ENCODE data around the gene KNTC1. TPM values are rescaled to one million over a fixed set of nuclear protein-coding genes. Genes with fewer than 3 reads are reported as not detected.

KNTC1 gene
- total RNA-seq, 4 donors from 2014 or later = 9.0 to 33.7 (median 14.4) TPM

DNA sequence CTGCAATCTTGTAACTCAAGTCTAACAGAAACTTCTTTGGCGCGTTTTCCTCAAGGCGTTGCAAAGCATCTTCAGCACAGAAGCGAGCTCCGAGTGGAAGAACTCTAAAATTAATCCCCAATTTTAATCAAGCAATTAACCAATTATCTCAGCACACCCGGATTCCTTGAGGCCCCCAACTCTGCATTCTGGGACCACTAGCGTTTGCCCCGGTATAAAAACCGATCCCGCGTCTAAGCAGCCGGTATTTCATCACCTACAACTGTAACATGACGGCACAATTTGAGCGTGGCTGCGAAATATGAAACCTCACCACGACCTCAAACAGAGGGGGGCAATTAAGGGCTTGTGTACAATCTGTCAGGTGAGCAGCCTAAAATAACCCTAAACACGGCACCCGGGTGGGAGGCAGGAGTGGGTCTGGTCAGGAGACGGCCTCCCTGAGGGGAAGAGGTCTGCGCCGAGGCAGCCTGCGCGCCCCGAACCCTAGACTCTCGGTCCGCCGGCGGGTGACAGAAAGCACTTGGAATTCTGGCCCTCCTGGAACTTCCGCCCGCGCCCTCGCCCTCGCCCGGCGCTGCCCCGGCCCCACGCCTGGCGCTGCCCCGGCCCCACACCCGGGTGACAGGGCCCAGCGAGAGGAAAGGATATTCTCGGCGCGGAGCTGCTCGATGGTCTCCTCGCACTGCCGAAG is 26.9 kb upstream of the KNTC1 start:
- H3K9me3 ChIP-seq = no peaks in the 10 kb centered on the region
- 0% methylated on average over 19 to 30 of the region's 47 CpGs for WGBS, 2 donors
- TF ChIP-seq, protein P1, sequence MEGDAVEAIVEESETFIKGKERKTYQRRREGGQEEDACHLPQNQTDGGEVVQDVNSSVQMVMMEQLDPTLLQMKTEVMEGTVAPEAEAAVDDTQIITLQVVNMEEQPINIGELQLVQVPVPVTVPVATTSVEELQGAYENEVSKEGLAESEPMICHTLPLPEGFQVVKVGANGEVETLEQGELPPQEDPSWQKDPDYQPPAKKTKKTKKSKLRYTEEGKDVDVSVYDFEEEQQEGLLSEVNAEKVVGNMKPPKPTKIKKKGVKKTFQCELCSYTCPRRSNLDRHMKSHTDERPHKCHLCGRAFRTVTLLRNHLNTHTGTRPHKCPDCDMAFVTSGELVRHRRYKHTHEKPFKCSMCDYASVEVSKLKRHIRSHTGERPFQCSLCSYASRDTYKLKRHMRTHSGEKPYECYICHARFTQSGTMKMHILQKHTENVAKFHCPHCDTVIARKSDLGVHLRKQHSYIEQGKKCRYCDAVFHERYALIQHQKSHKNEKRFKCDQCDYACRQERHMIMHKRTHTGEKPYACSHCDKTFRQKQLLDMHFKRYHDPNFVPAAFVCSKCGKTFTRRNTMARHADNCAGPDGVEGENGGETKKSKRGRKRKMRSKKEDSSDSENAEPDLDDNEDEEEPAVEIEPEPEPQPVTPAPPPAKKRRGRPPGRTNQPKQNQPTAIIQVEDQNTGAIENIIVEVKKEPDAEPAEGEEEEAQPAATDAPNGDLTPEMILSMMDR (IDR thresholded peaks at IDR 0.05) = no peak
- no peak for TF ChIP-seq POLR2A (IDR thresholded peaks at IDR 0.05)
- peaks cover 18 to 44% (median 21%) of the 10 kb centered on the region in 3 donors for H3K4me1 ChIP-seq
- H3K27me3 ChIP-seq = no peaks in the 10 kb centered on the region
- H3K4me3 ChIP-seq = peak overlapping the region; percentile 70 to 97 (median 84)
- DNase-seq = no peak
- intact Hi-C loops (cut with DNase I) = no loop called here
- peak overlapping the region; percentile 98 to 99 (median 98) for H3K27ac ChIP-seq
- H3K36me3 ChIP-seq = peaks cover 0 to 55% (median 18%) of the 10 kb centered on the region in 3 donors

DNA sequence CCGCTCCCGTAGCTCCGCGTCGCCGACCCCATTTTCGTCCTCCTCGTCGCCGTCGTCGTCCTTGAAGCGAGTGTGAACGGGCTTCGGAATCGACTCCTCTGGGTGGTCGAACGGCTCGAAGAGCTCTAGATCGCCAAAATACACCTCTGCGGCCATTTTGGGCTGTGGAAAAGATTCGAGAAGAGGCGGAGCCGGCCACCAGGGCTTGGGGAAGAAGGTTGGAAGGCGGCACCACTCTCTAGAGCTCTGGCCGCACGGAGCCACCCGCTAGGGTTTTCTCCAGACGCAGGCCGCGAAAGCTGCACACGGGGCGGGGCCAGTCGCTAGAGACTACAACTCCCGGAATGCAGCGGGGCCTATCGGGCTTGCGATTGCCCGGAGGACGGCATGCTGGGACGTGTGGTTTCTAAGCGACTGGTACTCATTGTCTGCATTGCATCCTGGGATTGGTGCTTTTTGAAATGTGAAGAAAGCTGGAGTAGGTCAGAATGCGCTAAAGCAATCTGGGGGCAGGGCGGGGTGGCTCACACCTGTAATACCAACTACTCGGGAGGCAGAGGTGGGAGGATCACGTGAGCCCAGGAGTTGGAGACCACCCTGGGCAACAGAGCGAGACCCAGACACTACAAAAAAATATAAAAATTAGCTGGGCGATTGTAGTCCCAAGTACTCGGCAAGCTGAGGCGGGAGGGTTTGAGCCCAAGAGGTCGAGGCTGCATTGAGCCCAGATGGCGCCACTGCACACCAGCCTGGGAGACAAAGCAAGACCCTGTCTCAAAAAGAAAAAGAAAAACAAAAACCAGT is 26.2 kb upstream of the KNTC1 start, which contains the start of gene ZCCHC8:
TSS of gene ZCCHC8 (minus strand) at position 248 of the 804 bp plus-strand sequence. CDS start at position 156, 92 bp downstream.
- H3K27ac ChIP-seq = peak within 1 kb of the TSS; percentile 98 to 99 (median 98)
- DNase-seq = peak; percentile 90
- 6 to 9% methylated on average over 21 to 26 of the region's 52 CpGs for WGBS, 2 donors
- intact Hi-C loops (cut with DNase I) = no loop called here
- H3K4me3 ChIP-seq = peak within 1 kb of the TSS; percentile 70 to 97 (median 84)
- H3K36me3 ChIP-seq = peaks cover 0 to 55% (median 24%) of the 10 kb centered on the region in 3 donors
- H3K4me1 ChIP-seq = peaks cover 18 to 44% (median 21%) of the 10 kb centered on the region in 3 donors
- no peaks in the 10 kb centered on the region for H3K27me3 ChIP-seq
- H3K9me3 ChIP-seq = no peaks in the 10 kb centered on the region
- TF ChIP-seq, protein P1 (IDR thresholded peaks at IDR 0.05) = peak in 4 of 6 experiments; percentile 37 to 49 (median 45)
- peak in 3 of 4 donors; percentile 94 to 97 (median 97) for TF ChIP-seq POLR2A (IDR thresholded peaks at IDR 0.05)

DNA sequence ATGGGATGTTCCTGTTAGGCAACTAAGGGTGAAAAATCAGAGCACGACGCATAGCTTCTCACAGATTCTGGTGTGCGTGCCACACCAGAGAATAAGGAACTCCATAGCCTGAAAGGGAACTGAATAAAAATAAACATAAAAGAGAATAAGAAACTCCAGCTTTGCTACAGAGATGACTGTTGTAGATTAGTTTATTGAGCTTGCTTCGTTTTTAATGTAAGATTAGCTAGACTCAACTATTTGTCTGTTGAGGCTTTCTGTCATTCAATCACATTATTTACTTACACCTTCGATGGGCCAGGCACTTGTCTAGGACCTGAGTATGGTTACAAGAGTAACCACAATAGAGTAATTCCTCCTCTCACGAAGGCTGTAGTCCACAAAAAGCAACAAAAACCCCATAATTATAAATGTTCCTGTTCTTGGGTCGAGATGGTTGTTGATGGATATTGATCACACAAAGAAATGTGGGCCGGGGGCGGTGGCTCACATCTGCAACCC is 25.5 kb upstream of the KNTC1 start:
- WGBS, 2 donors = 61 to 81% methylated on average over 9 of the region's 9 CpGs
- Histone ChIP-seq H3K36me3 (peaks cover 4 to 55% (median 31%) of the 10 kb centered on the region in 3 donors), H3K4me1 (peaks cover 18 to 43% (median 21%) of the 10 kb centered on the region in 3 donors), H3K27me3 (no peaks in the 10 kb centered on the region), H3K9me3 (no peaks in the 10 kb centered on the region), H3K4me3 (peak overlapping the region; percentile 70 to 97 (median 84)), H3K27ac (peak overlapping the region; percentile 98 to 99 (median 98))
- DNase-seq = no peak
- TF ChIP-seq, protein P1 (IDR thresholded peaks at IDR 0.05) = no peak
- intact Hi-C loops (cut with DNase I) = no loop called here

DNA sequence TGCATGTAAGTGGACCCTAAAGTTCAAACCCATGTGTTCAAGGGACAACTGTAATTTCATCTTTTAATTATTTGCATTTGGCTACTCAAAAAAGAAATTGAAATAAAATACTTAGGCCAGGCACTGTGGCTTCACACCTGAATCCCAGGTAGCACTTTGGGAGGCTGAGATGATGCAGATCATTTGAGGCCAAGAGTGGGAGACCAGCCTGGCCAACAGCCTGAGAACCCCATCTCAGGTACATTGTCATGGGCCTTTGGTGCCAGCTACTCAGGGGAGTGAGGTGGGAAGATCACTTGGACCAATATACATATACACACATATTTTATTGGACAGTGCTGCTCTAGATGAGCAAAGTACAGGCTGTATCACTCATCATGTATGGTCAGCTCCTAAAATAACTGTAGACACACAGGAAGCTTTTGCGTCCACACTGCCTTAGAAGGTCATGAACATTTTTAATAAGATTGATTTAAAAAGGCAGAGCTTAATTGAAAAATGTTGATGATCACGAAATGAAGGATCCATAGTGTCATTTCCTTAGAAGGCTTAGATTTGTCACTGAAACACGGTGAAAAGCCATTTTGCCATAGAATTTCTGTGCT is 23.8 kb upstream of the KNTC1 start:
- Histone ChIP-seq H3K9me3 (no peaks in the 10 kb centered on the region), H3K4me1 (peaks cover 9 to 25% (median 18%) of the 10 kb centered on the region in 3 donors), H3K27me3 (no peaks in the 10 kb centered on the region), H3K36me3 (peaks cover 14 to 60% (median 45%) of the 10 kb centered on the region in 3 donors), H3K27ac (no peak overlapping the region), H3K4me3 (no peak overlapping the region)
- 80 to 91% methylated on average over 3 of the region's 3 CpGs for WGBS, 2 donors
- no peak for TF ChIP-seq POLR2A (IDR thresholded peaks at IDR 0.05)
- TF ChIP-seq, protein P1 (IDR thresholded peaks at IDR 0.05) = no peak
- DNase-seq = no peak
- intact Hi-C loops (cut with DNase I) = no loop called here
